ENCODE results near the gene TTC31.
A peak's percentile ranks its signal among the peaks of the same experiment; 100 is the strongest.
"Not testable (repeated sequence)": the region's sequence is repeated elsewhere in the genome, so short reads cannot be mapped to it uniquely, and the experiment has no call there.

The TTC31 gene

DNA sequence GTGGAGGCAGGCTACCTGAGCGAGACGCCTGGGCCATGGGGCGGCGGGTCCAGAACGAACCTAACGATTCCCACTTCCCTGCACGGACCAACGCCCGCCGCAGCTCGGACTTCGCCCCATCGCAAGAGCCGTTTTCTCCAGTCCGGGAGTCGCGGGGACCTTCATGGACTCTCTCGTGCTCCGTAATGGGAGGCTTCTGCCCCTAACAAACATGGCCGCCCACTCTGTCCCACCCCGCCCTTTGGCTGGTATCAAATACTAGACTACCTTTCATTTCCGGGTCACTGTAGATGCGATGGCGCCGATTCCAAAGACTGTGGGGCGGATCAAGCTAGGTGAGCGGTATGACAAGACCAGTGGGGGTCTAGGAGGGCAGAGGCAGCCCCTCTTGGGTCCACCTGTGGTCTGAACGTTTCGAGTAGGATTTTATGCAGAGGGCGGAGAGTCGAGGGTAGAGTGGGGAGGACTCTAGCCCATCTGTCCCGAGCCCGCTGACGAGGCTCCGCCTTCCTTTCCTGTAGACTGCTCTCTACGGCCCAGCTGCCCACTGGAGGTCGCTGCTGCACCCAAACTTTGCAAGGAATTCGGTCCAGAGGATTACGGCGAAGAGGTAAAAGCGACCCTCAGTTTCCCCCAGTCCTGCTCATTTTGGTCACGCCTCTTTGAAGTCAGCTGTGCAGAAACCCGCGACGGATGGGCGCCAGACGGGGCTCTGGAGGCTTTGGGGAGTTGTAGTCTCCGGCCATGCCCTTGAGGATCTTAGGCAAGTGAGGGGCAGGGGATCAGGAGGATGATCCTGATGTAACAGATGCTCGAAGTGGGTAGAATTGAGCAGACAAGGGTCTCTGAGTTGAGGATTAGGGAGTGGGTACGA lies at the start of gene TTC31, which contains the start of gene CCDC142:
Gene TTC31, plus strand, starts transcription at position 281 of the 874 bp plus-strand sequence. Its CDS starts 15 bp downstream, at position 296.
Gene CCDC142, minus strand, starts transcription at position 198 of the 874 bp plus-strand sequence. Its CDS starts 161 bp downstream, at position 37.
- Mint-ChIP-seq H3K27me3 (no peaks in the 10 kb centered on the region), H3K4me3 (peak within 1 kb of the TSS; percentile 94), H3K36me3 (ENCODE audit: insufficient read depth) (peaks cover 29% of the 10 kb centered on the region), H3K9me3 (no peaks in the 10 kb centered on the region), H3K27ac (ENCODE audit: low read depth) (peak within 1 kb of the TSS; percentile 99), H3K4me1 (peaks cover 34% of the 10 kb centered on the region)
- peak; percentile 96 for ATAC-seq (replicated peaks; ENCODE audit: extremely low read depth, poor library complexity, severe bottlenecking)
- DNase-seq (ENCODE audit: low spot score in 2 of 2) = peak; percentile 89 to 91

DNA sequence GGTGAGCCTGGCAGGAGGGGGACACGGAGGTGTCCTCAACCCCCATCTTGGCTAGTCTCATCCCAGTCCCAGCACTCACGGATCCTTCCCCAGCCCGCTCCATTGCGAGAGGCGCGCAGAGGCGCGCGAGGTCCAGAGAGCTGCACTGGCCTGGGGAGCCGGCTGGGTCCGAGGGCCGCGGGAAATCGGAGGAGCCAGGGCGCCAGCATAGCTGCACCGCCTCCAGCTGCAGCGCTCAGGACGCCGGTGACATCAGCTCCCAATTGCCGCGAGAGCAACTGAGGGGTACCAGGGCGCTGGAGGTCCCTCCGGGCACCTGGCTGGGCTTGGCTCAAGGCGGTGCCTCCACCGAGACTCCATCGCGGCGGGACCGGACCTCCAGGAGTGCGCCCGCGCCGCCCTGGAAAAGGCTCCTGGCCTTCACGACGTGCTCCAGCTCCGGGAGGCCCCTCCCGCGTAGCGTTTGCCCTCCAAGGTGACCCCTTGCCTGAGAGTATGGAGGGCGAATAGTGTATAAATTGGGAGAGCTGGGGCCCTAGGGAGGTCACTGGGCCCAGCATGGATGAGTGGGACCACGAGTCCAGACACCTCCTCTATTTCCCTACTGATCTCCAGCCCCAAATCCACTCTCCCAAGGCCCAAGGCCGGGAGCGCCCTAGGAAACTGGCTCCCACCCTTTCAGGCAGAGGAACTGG lies 46.6 kb upstream of the TTC31 start:
- H3K27ac Mint-ChIP-seq (ENCODE audit: low read depth) = no peak overlapping the region
- ATAC-seq (replicated peaks; ENCODE audit: extremely low read depth, poor library complexity, severe bottlenecking) = no peak
- DNase-seq (ENCODE audit: low spot score in 2 of 2) = no peak
- H3K4me1 Mint-ChIP-seq = peaks cover 5% of the 10 kb centered on the region
- H3K4me3 Mint-ChIP-seq = no peak overlapping the region
- H3K36me3 Mint-ChIP-seq (ENCODE audit: insufficient read depth) = peaks cover 1% of the 10 kb centered on the region
- H3K27me3 Mint-ChIP-seq = peaks cover 9% of the 10 kb centered on the region
- no peaks in the 10 kb centered on the region for H3K9me3 Mint-ChIP-seq

DNA sequence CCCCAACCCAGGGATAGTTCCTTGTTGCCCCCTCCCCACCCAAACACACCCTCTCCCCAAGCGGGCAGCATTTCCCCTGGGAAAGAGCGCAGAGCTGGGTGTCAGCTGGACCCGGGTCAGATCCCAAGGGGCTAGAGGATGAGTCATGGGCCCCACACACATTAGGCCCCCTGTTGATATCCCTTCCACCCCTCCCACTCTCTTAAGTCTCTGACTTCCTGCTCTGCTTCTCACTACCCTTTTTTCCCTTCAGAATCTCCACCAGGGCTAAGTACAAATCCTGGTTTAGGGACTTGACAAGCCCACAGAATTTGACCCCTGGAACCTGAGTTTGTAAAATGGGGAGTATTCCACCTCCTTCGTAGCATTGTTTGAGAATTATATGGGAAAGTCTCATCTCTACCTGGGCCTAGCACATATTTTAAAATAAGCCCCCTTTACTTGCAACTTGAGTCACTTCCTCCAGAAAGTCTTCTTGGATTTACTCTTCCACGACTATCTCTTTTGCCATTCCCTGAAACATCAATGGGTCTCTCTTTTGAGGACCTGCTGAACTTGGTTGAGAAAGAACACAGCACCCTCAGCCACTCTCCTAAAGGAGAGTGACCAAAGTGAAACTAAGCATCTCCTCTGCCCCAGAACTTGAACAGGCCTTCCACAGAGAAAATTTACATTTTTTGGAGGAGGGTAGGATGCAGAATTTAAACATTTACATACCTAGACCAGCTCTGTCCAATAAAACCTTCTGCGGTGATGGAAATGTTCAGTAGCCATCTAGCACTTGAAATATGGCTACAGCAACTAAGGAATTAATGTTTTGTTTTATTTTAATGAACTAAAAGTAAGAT lies 45.8 kb upstream of the TTC31 start:
- Mint-ChIP-seq H3K27ac (ENCODE audit: low read depth) (no peak overlapping the region), H3K27me3 (peaks cover 10% of the 10 kb centered on the region), H3K4me1 (peaks cover 6% of the 10 kb centered on the region), H3K9me3 (no peaks in the 10 kb centered on the region), H3K4me3 (no peak overlapping the region), H3K36me3 (ENCODE audit: insufficient read depth) (no peaks in the 10 kb centered on the region)
- DNase-seq (ENCODE audit: low spot score in 2 of 2) (no peak), ATAC-seq (replicated peaks; ENCODE audit: extremely low read depth, poor library complexity, severe bottlenecking) (no peak)

DNA sequence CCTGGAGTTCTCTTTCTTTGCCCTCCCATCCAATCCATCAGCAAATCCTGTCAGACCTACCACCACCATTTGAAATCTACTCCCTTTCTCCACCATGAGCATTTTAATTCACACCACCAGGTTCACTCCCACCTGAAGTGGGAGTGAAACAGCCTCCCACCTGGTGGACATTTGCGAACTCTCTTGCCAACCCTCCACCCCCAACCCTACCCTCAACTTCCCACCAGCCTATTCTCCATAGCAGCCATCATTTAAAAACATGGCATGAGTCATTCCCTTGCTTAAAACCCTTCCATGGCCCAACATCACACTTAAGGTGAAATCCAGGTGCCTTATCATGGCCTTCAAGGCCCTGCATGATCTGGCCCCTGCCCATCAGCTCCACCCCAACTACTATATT lies 44.6 kb upstream of the TTC31 start:
- Mint-ChIP-seq H3K9me3 (no peaks in the 10 kb centered on the region), H3K4me3 (no peak overlapping the region), H3K27ac (ENCODE audit: low read depth) (no peak overlapping the region), H3K4me1 (peaks cover 10% of the 10 kb centered on the region), H3K36me3 (ENCODE audit: insufficient read depth) (no peaks in the 10 kb centered on the region), H3K27me3 (peaks cover 17% of the 10 kb centered on the region)
- DNase-seq (ENCODE audit: low spot score in 2 of 2) (no peak), ATAC-seq (replicated peaks; ENCODE audit: extremely low read depth, poor library complexity, severe bottlenecking) (no peak)

DNA sequence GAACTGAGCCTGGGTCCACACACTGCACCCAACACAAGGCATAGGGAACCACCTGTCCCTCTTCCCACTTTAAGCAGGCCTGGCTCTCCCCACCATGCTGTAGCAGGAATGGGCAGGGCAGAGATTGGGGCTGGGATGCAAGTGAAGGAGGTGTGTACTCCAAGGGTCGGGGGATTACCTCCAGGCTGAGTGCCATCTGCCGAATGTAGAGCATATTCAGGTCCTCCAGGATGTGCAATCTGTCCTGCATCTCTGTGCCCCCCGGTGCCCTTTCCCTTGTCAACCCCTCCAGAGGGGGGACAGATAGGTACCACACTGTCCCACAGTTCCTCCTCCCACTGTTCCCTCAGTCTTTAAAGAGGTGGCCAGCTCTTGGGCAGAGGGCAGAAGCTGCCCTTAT lies 43.5 kb upstream of the TTC31 start:
- H3K36me3 Mint-ChIP-seq (ENCODE audit: insufficient read depth) = no peaks in the 10 kb centered on the region
- H3K4me3 Mint-ChIP-seq = peak overlapping the region; percentile 61
- H3K27ac Mint-ChIP-seq (ENCODE audit: low read depth) = peak overlapping the region; percentile 80
- H3K27me3 Mint-ChIP-seq = peaks cover 17% of the 10 kb centered on the region
- H3K4me1 Mint-ChIP-seq = peaks cover 10% of the 10 kb centered on the region
- H3K9me3 Mint-ChIP-seq = no peaks in the 10 kb centered on the region
- DNase-seq (ENCODE audit: low spot score in 2 of 2) = no peak
- no peak for ATAC-seq (replicated peaks; ENCODE audit: extremely low read depth, poor library complexity, severe bottlenecking)

DNA sequence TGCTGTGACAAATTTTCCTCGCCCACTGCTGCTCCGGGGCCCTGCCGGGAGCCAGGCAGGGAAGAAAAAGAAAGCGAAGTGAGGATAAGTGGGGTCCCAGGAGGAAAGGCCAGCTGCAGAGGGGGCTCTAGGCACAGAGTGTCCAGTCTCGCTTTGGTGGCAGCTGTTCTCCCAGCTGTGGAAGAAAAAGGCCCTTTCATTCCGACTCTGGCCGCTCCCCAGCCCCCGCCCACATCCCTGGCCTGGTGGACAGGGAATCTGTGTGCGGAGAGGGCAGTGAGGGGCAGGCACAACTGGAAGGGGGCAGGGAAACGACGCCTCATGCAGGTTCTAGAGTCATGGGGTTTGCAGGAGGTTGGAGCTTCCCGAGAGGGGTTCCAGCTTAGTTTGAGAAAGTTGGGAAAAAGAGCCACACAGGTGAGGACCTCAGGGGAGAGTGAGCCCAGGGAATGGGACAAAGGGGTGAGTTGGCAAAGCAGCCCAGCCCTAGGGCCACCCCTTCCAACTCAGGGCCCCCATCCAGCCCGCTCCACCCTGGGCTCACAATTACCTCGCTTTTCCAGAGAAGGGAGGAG lies 43.0 kb upstream of the TTC31 start:
- H3K36me3 Mint-ChIP-seq (ENCODE audit: insufficient read depth) = no peaks in the 10 kb centered on the region
- peak overlapping the region; percentile 61 for H3K4me3 Mint-ChIP-seq
- H3K9me3 Mint-ChIP-seq = no peaks in the 10 kb centered on the region
- ATAC-seq (replicated peaks; ENCODE audit: extremely low read depth, poor library complexity, severe bottlenecking) (no peak), DNase-seq (ENCODE audit: low spot score in 2 of 2) (no peak)
- H3K27ac Mint-ChIP-seq (ENCODE audit: low read depth) = peak overlapping the region; percentile 80
- H3K4me1 Mint-ChIP-seq = peaks cover 10% of the 10 kb centered on the region
- peaks cover 17% of the 10 kb centered on the region for H3K27me3 Mint-ChIP-seq

DNA sequence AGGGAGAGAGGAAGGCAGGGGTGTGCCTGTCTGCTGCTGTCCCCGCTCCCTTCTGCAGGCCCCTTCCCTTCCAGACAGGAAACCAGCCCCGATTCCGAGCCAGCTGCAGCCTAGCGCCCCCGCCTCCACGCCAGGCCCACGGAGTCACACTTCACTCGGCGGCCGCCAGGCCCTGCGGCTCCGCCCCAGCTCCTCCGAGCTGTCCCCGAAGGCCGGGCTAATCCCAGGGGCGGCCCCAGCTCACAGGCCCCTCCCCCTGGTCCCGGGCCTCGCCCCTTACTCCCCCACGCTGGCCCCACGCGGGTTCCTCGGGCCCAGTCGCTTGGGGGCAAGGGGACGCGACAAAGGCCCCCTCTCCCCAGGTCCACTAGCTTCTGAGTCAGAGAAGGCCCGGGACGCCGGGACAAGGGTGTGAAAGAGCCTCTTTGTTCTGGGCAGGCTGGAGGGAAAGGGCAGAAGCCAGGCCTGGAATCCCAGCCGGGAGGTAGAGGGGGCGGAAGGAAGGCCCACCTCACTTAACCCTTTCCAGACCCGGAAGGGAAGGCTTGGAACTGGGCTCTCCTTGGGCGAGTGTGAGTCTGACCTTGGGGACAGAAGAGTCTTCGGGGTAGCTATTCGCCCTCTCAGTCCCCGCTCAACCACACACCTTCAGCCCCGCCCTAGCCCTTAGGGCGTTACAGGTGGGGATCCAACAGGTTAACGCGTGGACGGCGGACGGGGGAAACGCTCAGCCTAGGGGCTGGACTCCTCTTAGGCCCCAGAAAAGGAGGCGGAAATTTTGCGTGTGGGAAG lies 42.3 kb upstream of the TTC31 start:
- peak overlapping the region; percentile 80 for H3K27ac Mint-ChIP-seq (ENCODE audit: low read depth)
- no peak for DNase-seq (ENCODE audit: low spot score in 2 of 2)

DNA sequence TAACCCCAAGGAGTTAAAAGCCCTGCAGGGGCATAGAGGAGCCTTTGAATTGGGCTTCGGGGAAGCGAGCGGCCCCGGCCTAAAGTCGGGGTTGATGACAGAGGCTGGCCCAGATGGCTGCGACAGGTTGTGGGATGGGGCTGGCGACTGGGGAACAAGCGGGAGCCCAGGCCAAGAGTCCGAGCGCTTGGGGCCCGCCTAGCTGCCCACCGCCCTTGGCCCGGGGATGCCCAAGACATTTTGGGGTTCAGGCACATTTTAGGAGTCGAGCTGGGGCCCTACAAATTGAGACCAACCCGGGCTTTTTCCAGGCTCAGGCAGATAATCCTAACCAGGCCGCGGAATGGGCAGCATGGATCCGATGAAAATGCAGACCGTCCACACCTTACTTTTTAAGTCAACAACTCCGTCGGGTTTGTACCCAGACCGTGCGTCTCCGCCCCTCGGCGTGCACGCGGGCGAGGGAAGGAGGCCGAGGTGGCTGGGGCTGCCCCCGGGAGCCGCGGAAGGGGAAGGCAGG lies 41.7 kb upstream of the TTC31 start:
- Mint-ChIP-seq H3K36me3 (ENCODE audit: insufficient read depth) (no peaks in the 10 kb centered on the region), H3K4me1 (peaks cover 10% of the 10 kb centered on the region), H3K27ac (ENCODE audit: low read depth) (no peak overlapping the region), H3K27me3 (peaks cover 17% of the 10 kb centered on the region), H3K9me3 (no peaks in the 10 kb centered on the region), H3K4me3 (peak overlapping the region; percentile 61)
- DNase-seq (ENCODE audit: low spot score in 2 of 2) = no peak
- ATAC-seq (replicated peaks; ENCODE audit: extremely low read depth, poor library complexity, severe bottlenecking) = peak; percentile 30

More for the DNA sequence above, 42.3 kb upstream of the TTC31 start:
- peaks cover 17% of the 10 kb centered on the region for H3K27me3 Mint-ChIP-seq
- H3K4me3 Mint-ChIP-seq = peak overlapping the region; percentile 61
- peak; percentile 64 for ATAC-seq (replicated peaks; ENCODE audit: extremely low read depth, poor library complexity, severe bottlenecking)
- H3K4me1 Mint-ChIP-seq = peaks cover 10% of the 10 kb centered on the region
- H3K36me3 Mint-ChIP-seq (ENCODE audit: insufficient read depth) = no peaks in the 10 kb centered on the region
- no peaks in the 10 kb centered on the region for H3K9me3 Mint-ChIP-seq

DNA sequence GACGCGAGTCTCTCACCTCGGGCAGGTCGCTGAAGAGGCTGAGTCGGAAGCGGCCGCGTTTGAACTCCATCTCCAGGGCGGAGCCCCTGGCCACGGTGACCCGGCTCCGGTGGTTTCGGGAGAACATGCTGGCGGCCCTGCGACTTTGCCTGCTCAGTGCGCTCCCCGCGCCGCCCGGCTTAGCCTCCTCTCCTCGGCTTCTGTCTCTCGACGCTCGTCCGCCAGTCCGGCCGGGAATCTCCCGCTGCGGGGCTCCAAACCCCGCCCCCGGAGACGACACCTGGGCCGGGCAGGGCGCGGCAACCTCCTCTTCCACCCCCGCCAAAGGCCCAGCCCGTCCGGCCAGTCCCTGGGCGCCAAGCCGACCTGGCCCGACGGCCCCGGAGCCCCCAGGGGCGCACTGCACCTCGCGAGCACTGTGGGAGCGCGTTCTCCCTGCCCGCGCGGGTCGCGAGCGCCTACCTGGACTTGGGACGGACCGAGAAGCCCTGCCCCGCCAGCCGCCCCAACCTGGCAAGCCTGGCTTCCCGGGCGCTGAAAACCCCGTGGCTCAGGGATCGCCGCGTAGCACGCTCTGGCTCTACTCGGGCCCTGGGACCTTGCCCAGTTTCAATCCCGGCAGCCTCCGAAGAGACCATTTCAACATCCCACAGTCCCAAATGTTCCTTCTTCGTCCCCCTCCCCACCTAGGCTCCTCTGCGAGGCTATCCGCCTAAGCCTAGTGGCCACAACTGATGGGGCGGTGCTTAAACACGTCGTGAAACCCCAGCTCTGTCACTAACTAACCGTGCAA lies 41.0 kb upstream of the TTC31 start, which contains the start of gene RTKN:
Gene RTKN, minus strand, starts transcription at position 248 of the 793 bp plus-strand sequence. Its CDS starts 121 bp downstream, at position 127.
- Mint-ChIP-seq H3K4me3 (peak within 1 kb of the TSS; percentile 61), H3K27me3 (peaks cover 17% of the 10 kb centered on the region), H3K4me1 (peaks cover 10% of the 10 kb centered on the region), H3K36me3 (ENCODE audit: insufficient read depth) (no peaks in the 10 kb centered on the region), H3K27ac (ENCODE audit: low read depth) (peak within 1 kb of the TSS; percentile 41), H3K9me3 (no peaks in the 10 kb centered on the region)
- ATAC-seq (replicated peaks; ENCODE audit: extremely low read depth, poor library complexity, severe bottlenecking) (peak; percentile 37), DNase-seq (ENCODE audit: low spot score in 2 of 2) (no peak)

DNA sequence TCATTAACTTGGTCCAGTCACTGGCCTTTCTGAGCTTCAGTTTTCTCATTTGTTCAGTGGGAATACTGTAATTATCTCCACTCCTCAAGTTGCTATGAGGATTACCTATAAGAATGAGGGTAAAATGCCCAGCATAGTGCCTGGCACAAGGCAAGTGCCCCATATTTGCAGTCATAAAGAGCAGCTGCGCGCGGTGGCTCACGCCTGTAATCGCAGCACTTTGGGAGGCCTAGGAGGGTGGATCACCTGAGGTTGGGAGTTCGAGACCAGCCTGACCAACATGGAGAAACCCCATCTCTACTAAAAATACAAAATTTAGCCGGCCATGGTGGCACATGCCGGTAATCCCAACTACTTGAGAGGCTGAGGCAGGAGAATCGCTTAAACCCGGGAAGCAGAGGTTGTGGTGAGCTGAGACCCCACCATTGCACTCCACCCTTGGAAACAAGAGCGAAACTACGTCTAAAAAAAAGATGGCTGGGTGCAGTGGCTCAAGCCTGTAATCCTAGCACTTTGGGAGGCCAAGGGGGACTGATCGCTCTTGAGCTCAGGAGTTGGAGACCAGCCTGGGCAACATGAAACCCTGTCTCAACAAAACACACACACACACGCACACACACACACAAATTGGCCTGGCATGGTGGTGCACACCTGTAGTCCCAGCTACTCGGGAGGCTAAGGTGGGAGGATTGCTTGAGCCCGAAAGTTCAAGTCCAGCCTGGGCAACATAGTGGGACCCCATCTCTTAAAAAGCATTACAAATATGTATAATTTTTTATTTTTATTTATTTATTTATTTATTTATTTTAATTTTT lies 40.2 kb upstream of the TTC31 start:
- H3K27ac Mint-ChIP-seq (ENCODE audit: low read depth) = peak overlapping the region; percentile 41
- H3K4me1 Mint-ChIP-seq = peaks cover 10% of the 10 kb centered on the region
- DNase-seq (ENCODE audit: low spot score in 2 of 2); ATAC-seq (replicated peaks; ENCODE audit: extremely low read depth, poor library complexity, severe bottlenecking); H3K36me3 Mint-ChIP-seq (ENCODE audit: insufficient read depth); H3K9me3 Mint-ChIP-seq: not testable (repeated sequence)
- peak overlapping the region; percentile 61 for H3K4me3 Mint-ChIP-seq
- peaks cover 17% of the 10 kb centered on the region for H3K27me3 Mint-ChIP-seq

Data from central memory CD8-positive, alpha-beta T cell (primary cell).